MM.1S (cell line): Measurements from ENCODE around the gene MYO1B.

Experiments used
- DNase-seq: peaks from one replicate; pipeline ENCODE4 v3.0.0-alpha.2; 2015
- H2AFZ ChIP-seq: fragments of 300-600 bp; sonication (generic); 2 replicates; pipeline ENCODE4 v1.6.0; 2016; ENCODE audit warnings: antibody characterized with exemption, low read length
- H3F3A ChIP-seq: fragments of 300-600 bp; sonication (generic); 2 replicates; pipeline ENCODE4 v1.6.1; 2016; ENCODE audit warnings: mild to moderate bottlenecking, antibody characterized with exemption, low read length, moderate library complexity, mixed read lengths; ENCODE audit not compliant: insufficient read depth
- H3K27ac ChIP-seq: fragments of 300-600 bp; sonication (generic); 2 replicates; pipeline ENCODE4 v1.5.1; 2016; ENCODE audit warnings: mild to moderate bottlenecking, low read length
- H3K27me3 ChIP-seq: fragments of 300-600 bp; sonication (generic); replicated peaks from 2 replicates; pipeline ENCODE4 v1.6.0; 2016; ENCODE audit warnings: low read length; ENCODE audit not compliant: insufficient read depth
- H3K36me3 ChIP-seq: fragments of 300-600 bp; sonication (generic); replicated peaks from 2 replicates; pipeline ENCODE4 v1.6.1; 2016; ENCODE audit warnings: mild to moderate bottlenecking, low read length, mixed read lengths; ENCODE audit not compliant: insufficient read depth
- H3K4me1 ChIP-seq: fragments of 300-600 bp; sonication (generic); 2 replicates; pipeline ENCODE4 v1.6.1; 2016; ENCODE audit warnings: low read length, mixed read lengths
- H3K4me2 ChIP-seq: fragments of 300-600 bp; sonication (generic); 2 replicates; pipeline ENCODE4 v1.6.0; 2016; ENCODE audit warnings: low read depth, low read length
- H3K4me3 ChIP-seq: fragments of 300-600 bp; sonication (generic); 2 replicates; pipeline ENCODE4 v1.5.1; 2016; ENCODE audit warnings: low read length, mixed read lengths
- H3K79me2 ChIP-seq: fragments of 300-600 bp; sonication (generic); 2 replicates; pipeline ENCODE4 v1.6.1; 2016; ENCODE audit warnings: mixed run types, low read length, mixed read lengths
- H3K9ac ChIP-seq: fragments of 300-600 bp; sonication (generic); 2 replicates; pipeline ENCODE4 v1.6.1; 2016; ENCODE audit warnings: low read length, mixed read lengths
- H3K9me2 ChIP-seq: fragments of 300-600 bp; sonication (generic); replicated peaks from 2 replicates; pipeline ENCODE4 v1.6.1; 2016; ENCODE audit warnings: mild to moderate bottlenecking, low read length, mixed read lengths; ENCODE audit not compliant: insufficient read depth
- H3K9me3 ChIP-seq: fragments of 300-600 bp; sonication (generic); replicated peaks from 2 replicates; pipeline ENCODE4 v1.6.1; 2016; ENCODE audit warnings: mild to moderate bottlenecking, low read length, mixed read lengths; ENCODE audit not compliant: insufficient read depth
- H4K20me1 ChIP-seq: fragments of 300-600 bp; sonication (generic); 2 replicates; pipeline ENCODE4 v1.6.1; 2016; ENCODE audit warnings: mild to moderate bottlenecking, low read length, moderate library complexity, mixed read lengths; ENCODE audit not compliant: insufficient read depth
- CTCF ChIP-seq: fragments of 300-600 bp; sonication (generic); IDR thresholded peaks from 2 replicates; pipeline ENCODE4 v1.5.1; 2016; ENCODE audit warnings: antibody characterized with exemption, low read length, mixed read lengths
- EZH2 ChIP-seq: fragments of 300-600 bp; sonication (generic); optimal IDR thresholded peaks from 2 replicates; pipeline ENCODE3; 2017; ENCODE audit warnings: low read depth, mild to moderate bottlenecking, antibody characterized with exemption, low read length, mixed read lengths
- EZH2phosphoT487 ChIP-seq: fragments of 300-600 bp; sonication (generic); IDR thresholded peaks from 2 replicates; pipeline ENCODE4 v1.6.1; 2018; ENCODE audit warnings: antibody characterized with exemption, low read length

Gene MYO1B

DNA sequence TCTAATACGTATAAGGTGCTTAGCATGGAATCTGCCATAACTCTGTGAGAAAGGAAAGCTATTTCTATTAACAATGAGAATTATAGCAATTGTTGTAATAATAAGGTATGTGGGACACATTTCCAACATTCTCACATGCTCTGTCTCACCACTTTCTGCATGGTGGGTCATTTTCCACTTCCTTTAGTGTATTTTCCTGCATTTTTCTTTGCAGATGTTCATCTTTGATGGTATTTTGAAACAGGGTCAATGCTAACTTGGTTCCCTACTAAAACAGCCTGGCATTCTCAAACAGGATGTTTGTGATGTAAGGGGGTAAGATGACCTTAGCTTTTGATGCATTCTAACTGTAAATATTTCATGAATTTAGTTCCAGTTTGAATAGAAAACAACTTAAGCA lies 54.7 kb downstream of the MYO1B start:
- H3K4me3 ChIP-seq: no peak overlapping the region
- H3K27ac ChIP-seq: no peak overlapping the region
- H3K9ac ChIP-seq: no peak overlapping the region
- DNase-seq: no peak
- no peaks in the 10 kb centered on the region for H3K9me3 ChIP-seq
- H3K9me2 ChIP-seq: no peaks in the 10 kb centered on the region
- no peaks in the 10 kb centered on the region for H4K20me1 ChIP-seq
- H2AFZ ChIP-seq: no peak overlapping the region
- no peaks in the 10 kb centered on the region for H3K36me3 ChIP-seq
- H3K4me2 ChIP-seq: no peak overlapping the region
- no peaks in the 10 kb centered on the region for H3K27me3 ChIP-seq
- no peaks in the 10 kb centered on the region for H3F3A ChIP-seq
- TF ChIP-seq CTCF (no peak), EZH2phosphoT487 (no peak), EZH2 (no peak)
- H3K79me2 ChIP-seq: no peaks in the 10 kb centered on the region
- no peaks in the 10 kb centered on the region for H3K4me1 ChIP-seq

GRCh38 chr2:191301971-191302370 lies 56.8 kb downstream of the MYO1B start:
- no peak for TF ChIP-seq CTCF
- no peak for TF ChIP-seq EZH2

DNA sequence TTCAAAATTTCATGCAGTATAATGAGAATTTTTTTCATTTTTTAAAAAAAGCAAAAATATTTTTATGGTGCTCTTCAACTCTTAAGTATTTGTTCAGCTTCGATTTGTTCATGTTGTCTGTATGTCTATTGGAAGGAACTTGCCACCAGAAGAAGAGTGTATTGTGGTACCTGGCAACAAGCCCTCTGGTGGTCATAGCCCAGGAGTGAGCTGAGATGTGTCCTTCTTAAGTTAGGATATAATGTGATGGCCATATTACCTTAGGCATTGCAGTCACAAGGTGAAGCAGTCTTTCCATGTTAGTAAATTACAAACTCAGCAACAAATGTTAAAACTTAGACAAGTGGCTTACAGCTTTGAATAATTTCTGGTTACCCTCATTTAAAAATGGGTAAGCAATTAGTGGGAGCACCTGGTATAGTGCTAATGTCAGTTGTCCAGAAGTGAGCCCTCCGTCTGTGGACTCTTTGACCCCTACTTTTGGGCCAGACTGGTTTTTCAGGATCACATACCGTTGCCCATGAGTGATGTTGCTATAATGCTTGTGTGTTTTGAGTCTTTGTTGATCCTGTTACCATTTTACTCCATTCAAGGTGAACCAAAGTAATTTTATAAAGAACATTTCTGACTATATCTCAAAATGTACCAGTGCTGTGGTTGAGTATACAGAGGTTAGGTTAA lies 57.4 kb downstream of the MYO1B start:
- no peaks in the 10 kb centered on the region for H3K9me2 ChIP-seq
- no peaks in the 10 kb centered on the region for H3K27me3 ChIP-seq
- no peak overlapping the region for H3K27ac ChIP-seq
- no peak overlapping the region for H3K9ac ChIP-seq
- TF ChIP-seq CTCF: peak; percentile 47
- TF ChIP-seq EZH2: no peak
- H3K4me1 ChIP-seq: no peaks in the 10 kb centered on the region
- no peak overlapping the region for H2AFZ ChIP-seq
- no peaks in the 10 kb centered on the region for H3K79me2 ChIP-seq
- no peaks in the 10 kb centered on the region for H3F3A ChIP-seq
- DNase-seq: peak; percentile 20
- no peaks in the 10 kb centered on the region for H3K9me3 ChIP-seq
- no peak overlapping the region for H3K4me2 ChIP-seq
- no peaks in the 10 kb centered on the region for H3K36me3 ChIP-seq
- H4K20me1 ChIP-seq: no peaks in the 10 kb centered on the region
- H3K4me3 ChIP-seq: no peak overlapping the region

More at GRCh38 chr2:191301971-191302370, 56.8 kb downstream of the MYO1B start:
- no peaks in the 10 kb centered on the region for H3F3A ChIP-seq
- H2AFZ ChIP-seq: no peak overlapping the region
- no peaks in the 10 kb centered on the region for H3K4me1 ChIP-seq
- no peaks in the 10 kb centered on the region for H3K27me3 ChIP-seq
- no peak overlapping the region for H3K4me2 ChIP-seq
- no peaks in the 10 kb centered on the region for H4K20me1 ChIP-seq
- no peaks in the 10 kb centered on the region for H3K9me3 ChIP-seq
- H3K9ac ChIP-seq: no peak overlapping the region
- no peaks in the 10 kb centered on the region for H3K9me2 ChIP-seq
- H3K79me2 ChIP-seq: no peaks in the 10 kb centered on the region
- no peaks in the 10 kb centered on the region for H3K36me3 ChIP-seq
- H3K4me3 ChIP-seq: no peak overlapping the region
- H3K27ac ChIP-seq: no peak overlapping the region
- DNase-seq: no peak
